NCI-H1105 treated with DMSO at 0.1 percent for 48 hours (cell line): ENCODE measurements around the gene AKT2.
"Not testable (repeated sequence)": the region's sequence is repeated elsewhere in the genome, so short reads cannot be mapped to it uniquely, and the experiment has no call there.

ENCODE experiments used
- DNase-seq: peaks from one replicate; lab custom pipeline; 2025; lab: John Stamatoyannopoulos, UW

The AKT2 gene

GRCh38 chr19:40284501-40285352, at the start of gene AKT2:
AKT2 (minus strand) TSS chr19:40285345; CDS start chr19:40265267, 20,078 bp downstream.
- DNase-seq = peak; percentile 68

GRCh38 chr19:40333083-40333482, 47.9 kb upstream of the AKT2 start:
- DNase-seq = not testable (repeated sequence)

DNA sequence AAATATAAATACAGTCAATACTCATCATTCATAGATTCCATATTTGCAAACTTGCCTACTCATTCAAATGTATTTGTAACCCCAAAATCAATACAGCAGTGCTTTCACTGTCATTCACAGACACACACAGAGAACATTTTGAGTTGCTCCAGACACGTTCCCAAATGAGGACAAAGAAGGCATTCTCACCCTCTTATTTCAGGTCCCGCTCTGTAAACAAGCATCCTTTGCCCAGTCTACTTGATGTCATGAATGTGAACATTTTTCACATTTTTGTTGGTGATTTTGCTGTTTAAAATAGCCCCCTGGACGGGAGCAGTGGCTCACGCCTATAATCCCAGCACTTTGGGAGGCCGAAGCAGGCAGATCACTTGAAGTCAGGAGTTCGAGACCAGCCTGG, 47.5 kb upstream of the AKT2 start:
- no peak for DNase-seq

- no peak for DNase-seq
Measured at GRCh38 chr19:40331052-40331451, 45.9 kb upstream of the AKT2 start.

DNA sequence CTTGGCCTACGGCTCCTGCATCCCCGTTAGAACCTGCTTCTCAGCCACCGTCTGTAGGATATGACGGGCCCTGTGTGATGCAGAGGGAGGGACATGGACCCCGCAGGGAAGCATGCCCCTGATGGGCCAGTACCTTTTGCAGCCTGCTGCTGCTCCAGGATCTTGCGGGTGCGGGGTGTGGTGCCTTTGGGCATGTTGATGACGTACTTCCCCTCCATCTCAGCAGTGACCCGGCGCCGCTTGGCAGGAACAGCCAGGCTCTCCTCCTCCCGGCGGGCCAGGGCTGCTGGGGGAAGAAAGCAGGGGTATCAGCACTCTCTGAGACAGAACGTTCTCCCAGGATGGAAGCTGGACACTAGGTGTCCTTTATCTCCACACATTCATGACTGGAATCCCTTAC, 41.1 kb upstream of the AKT2 start:
- DNase-seq = no peak

GRCh38 chr19:40323705-40324104, 38.6 kb upstream of the AKT2 start:
- no peak for DNase-seq

DNA sequence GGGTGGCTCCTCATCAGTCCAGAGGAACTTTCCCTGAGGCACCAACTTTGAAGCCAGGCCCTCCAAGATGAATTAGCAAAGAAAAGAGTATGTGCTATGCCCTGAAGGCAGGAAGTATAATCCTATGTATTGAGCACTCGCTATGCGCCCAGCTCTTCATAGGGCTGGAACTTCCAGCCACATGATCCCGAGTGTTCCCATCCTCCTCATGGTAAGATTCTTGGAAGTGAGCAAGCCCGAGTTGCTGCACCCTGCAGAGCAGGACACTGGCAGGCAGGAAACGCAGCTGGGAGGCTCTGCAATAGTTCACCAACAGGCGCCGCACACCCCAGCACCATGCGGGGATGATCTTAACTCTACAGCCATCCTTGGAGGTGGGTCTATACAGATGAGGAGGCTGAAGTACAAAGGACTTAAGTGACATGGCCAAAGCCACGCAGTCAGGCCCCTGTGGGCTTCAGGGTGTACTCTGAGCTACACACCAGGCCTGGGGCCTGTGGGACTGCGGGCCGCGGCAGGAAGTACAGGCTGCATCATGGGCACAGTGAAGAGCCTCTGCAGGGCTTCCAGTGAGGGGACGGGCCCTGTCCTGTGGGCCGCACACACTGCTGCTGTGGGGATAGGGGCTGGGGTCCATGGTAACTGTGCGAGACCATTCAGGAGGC, 37.9 kb upstream of the AKT2 start:
- no peak for DNase-seq

DNA sequence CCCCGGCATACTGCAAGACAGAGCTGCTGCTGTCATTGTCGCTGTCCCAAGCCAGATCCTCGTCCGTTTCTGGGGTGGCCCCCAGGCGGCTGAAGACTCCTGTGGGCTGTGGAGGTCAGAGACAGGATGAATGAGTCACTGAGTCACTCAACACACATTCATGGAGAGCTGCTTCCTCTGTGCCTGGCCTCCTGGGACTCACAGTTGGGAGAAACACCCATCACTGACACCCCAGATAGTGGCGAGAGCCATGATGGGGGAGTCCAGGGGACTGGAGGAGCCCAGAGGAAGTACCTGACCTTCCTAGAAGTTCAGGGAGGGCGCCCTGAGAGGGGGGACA, 37.1 kb upstream of the AKT2 start:
- DNase-seq = no peak

DNA sequence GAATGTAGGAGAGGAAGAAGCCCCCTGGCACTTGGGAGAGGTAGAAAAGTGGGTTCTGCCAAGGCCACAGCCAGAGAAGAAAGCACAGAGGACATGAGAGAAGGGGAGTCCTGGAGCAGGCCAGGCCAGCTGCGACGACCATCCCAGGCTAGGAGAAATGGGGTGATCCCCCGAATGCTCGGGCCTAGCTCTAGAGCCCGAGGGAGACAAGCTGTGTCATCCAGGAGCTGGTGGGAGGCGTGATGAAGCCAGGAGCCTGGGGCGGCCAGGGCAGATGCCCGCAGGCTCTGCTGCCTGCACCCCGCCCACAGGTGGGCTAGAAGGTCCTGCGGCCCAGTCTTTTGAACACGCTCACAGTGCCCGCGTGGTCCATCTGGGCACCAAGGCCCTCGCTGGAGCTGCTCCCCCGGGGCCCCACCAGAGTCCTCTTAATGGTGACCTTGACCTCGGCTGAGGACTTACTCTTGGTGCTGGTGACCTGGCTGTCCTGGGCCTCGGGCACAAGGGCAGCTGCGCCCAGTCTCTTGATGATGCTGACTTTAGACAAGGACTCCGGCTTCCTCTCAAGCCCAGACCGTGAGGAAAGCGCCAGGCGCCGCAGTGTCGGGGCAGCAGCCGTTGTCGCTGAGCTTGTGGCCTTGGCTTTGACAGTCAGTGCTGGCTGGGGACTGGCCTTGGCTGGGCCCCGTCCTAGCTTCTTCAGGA, 36.6 kb upstream of the AKT2 start:
- DNase-seq = no peak

- no peak for DNase-seq
Measured at GRCh38 chr19:40321076-40321475, 35.9 kb upstream of the AKT2 start.

DNA sequence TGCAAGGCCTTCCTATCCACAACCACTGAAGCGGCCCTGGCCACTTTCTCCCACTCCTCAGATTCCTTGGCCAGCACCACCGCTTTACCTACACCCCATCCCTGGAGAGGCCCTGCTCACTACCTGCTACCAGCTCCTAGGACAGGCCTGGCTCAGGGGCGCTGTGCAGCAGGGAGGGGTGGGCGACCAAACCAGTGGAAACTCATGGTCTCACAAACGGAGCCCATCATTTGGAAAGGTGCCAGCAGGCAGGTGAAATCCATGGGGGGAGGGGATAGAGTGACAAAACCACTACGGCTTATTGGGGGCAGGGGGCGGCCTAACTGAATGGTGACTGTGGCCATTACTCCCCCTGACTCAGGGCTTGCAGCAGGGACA, 35.4 kb upstream of the AKT2 start:
- DNase-seq = no peak

- DNase-seq = no peak
Measured at GRCh38 chr19:40317338-40317737, 32.2 kb upstream of the AKT2 start.

GRCh38 chr19:40315812-40316470, 30.8 kb upstream of the AKT2 start:
- no peak for DNase-seq

GRCh38 chr19:40314656-40315055, 29.5 kb upstream of the AKT2 start:
- no peak for DNase-seq

- DNase-seq = no peak
Measured at GRCh38 chr19:40313229-40313983, 28.3 kb upstream of the AKT2 start.

DNA sequence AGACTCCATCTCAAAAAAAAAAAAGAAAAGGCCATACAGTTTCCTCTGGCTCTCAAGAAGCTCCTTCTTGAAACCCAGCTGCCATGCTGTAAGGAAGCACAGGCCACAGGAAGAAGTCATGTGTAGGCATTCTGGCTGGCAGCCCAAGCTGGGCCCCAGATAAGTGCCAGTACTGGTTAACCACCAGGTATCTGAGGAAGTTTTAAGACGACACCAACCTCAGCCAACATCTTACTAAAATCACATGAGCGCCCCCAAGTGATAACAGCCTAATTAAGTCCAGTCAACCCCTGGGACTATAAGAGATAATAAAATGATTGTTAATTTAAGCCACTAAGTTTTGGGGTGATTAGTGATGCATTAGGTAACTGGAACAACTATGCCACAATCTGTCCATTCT, 27.4 kb upstream of the AKT2 start:
- DNase-seq = no peak

DNA sequence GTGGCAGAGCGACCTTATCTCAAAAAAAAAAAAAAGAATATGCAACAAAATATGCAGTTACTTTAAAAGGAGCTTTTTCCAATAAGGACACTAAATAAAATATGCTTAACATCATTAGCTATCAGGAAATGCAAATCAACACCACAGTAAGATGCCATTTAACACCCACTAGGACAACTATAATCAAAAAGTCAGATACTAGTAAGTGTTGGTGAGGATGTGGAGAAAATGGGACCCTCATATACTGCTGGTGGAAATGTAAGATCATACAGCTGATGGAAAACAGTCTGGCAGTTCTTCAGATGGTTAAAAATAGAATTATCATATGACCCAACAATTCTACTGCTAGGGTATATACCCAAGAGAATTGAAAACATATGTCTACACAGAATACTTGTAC, 24.5 kb upstream of the AKT2 start:
- no peak for DNase-seq

DNA sequence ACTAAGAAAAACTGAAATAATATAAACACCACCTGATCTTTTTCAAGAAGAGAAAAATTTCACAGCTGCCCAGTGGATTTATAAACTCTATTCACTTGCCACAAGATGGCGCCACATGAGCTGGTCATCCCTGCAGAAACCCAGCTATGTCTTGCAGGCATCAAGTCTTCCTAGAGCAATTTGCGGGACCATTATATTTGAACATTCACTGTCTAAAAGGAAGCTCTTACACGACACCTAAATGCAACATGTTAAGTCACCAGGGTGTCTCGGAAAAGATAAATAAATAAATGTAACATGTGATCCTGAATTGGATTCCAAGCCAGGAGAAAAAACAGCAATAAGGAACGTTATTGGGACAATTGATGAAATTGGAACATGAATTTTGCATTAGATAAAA, 20.3 kb upstream of the AKT2 start:
- DNase-seq = peak; percentile 79

- DNase-seq = no peak
Measured at GRCh38 chr19:40304306-40304705, 19.2 kb upstream of the AKT2 start.

DNA sequence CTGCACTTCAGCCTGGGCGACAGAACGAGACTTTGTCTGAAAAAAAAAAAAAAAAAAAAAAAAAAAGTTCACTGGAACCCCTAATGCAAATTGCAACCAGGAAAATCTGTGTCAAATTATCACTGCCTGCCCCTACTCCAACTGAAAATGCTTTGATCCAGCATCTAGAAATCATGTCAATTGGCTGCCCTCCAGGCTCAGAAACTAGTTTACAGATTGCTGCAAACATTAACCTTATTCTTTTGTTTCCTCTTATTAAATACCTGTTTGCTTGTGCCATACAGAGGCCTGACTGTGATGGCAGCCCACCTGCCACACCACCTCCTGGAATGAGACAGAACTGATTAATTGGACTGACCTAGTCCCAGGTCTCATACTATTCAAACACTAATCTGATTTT, 18.6 kb upstream of the AKT2 start:
- no peak for DNase-seq

DNA sequence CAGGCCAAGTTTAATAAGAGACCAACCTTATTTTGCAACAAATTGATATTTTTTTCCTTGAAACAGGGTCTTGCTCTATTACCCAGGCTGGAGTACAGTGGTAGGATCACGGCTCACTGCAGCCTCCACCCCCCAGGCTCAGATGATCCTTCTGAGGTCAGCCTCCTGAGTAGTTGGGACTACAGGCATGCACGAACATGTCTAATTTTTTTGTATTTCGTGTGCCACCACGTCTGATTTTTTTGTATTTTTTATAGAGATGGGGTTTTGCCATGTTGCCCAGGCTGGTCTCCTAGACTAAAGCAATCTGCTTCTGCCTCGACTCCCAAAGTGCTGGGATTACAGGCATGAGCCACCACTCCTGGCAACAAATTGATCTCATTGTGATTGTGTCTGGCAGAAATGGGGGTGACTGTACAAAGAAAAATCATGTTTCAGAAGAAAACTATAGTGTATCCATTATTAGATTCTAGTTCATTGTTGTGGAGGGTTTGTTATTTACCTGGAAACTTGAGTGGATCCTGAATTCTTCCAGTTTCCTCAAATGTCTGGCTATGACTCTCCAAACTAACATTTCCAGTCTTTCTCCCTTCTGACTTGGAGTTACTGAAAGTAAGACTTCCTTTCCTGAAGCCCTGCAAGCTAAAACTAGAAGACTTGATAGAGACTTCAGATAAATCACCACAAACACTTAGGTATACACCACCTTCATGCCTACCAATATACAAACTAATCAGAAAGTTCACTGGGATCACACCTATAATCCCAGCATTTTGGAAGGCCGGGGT, 17.3 kb upstream of the AKT2 start:
- DNase-seq = no peak
